ENCODE data around the gene KCNJ11.

Gene KCNJ11

GRCh38 chr11:17352950-17353820, 35.3 kb downstream of the KCNJ11 start:
- peak; percentile 51 for DNase-seq

- peak; percentile 60 for DNase-seq
These were observed 36.8 kb downstream of the KCNJ11 start, which contains the start of gene NCR3LG1 for GRCh38 chr11:17351510-17352176. Gene NCR3LG1, plus strand, starts transcription at chr11:17351800. Its CDS starts 170 bp downstream, at chr11:17351970.

- DNase-seq, result no peak
These were observed 37.3 kb downstream of the KCNJ11 start for GRCh38 chr11:17351172-17351509.

GRCh38 chr11:17350455-17351171, 37.8 kb downstream of the KCNJ11 start:
- no peak for DNase-seq

GRCh38 chr11:17347676-17348075, 40.8 kb downstream of the KCNJ11 start:
- no peak for DNase-seq

- DNase-seq, result no peak
These were observed 44.6 kb downstream of the KCNJ11 start for GRCh38 chr11:17343907-17344306.

GRCh38 chr11:17343257-17343656, 45.2 kb downstream of the KCNJ11 start:
- DNase-seq, result no peak
